ENCODE results near the gene FXYD3. TPM values are rescaled to one million over a fixed set of nuclear protein-coding genes. Genes with fewer than 3 reads are reported as not detected.

FXYD3 gene
- total and polyA plus RNA-seq, 2 of the 13 experiments (the other 11 are each of a cell fraction or from before 2014, with no cell fraction given) = 4.9 TPM; not detected in 1

GRCh38 chr19:35100588-35101533 lies 14.8 kb upstream of the FXYD3 start (continued):
- peak; percentile 15; the same call in 1 of the 2 replicates for TF ChIP-seq CTCF (CRISPR knock-in tag; IDR thresholded peaks at IDR 0.05)
- peak; percentile 32; the same call in 1 of the 2 replicates for TF ChIP-seq MAX (IDR thresholded peaks at IDR 0.05)
- TF ChIP-seq TEAD3 (CRISPR knock-in tag; optimal IDR thresholded peaks at IDR 0.05; ENCODE audit: borderline replicate concordance) = peak; percentile 45
- peak; percentile 47 for TF ChIP-seq BCL6 (CRISPR knock-in tag; IDR thresholded peaks at IDR 0.05)
- no peak for TF ChIP-seq LCORL (IDR thresholded peaks at IDR 0.05)
- TF ChIP-seq LCORL (CRISPR knock-in tag; IDR thresholded peaks at IDR 0.05) = 0 out of 2 replicates have a peak, but pooled peaks have one; percentile 23
- peak; percentile 79 for TF ChIP-seq ZNF687 (CRISPR knock-in tag; IDR thresholded peaks at IDR 0.05)
- 0 out of 2 replicates have a peak, but pooled peaks have one; percentile 28 for TF ChIP-seq HOMEZ (CRISPR knock-in tag; IDR thresholded peaks at IDR 0.05; ENCODE audit: low read depth)
- no peak for TF ChIP-seq ZNF577 (CRISPR knock-in tag; IDR thresholded peaks at IDR 0.05; ENCODE audit: borderline replicate concordance, low read depth)
- TF ChIP-seq HNF4G (IDR thresholded peaks at IDR 0.05; ENCODE audit: borderline replicate concordance, low read depth, low read length) = no peak
- TF ChIP-seq HNF4G (CRISPR knock-in tag; IDR thresholded peaks at IDR 0.05; ENCODE audit: borderline replicate concordance, low read depth) = peak; percentile 23; the same call in 1 of the 2 replicates
- no peak for TF ChIP-seq ZNF234 (CRISPR knock-in tag; conservative IDR thresholded peaks at IDR 0.05)
- 0 out of 2 replicates have a peak, but pooled peaks have one; percentile 58 for TF ChIP-seq ZFP37 (CRISPR knock-in tag; IDR thresholded peaks at IDR 0.05; ENCODE audit: borderline replicate concordance)
- peak; percentile 49; the same call in 1 of the 2 replicates for TF ChIP-seq SAP130 (CRISPR knock-in tag; IDR thresholded peaks at IDR 0.05; ENCODE audit: low read depth)
- TF ChIP-seq ELF3 (CRISPR knock-in tag; IDR thresholded peaks at IDR 0.05) = 0 out of 2 replicates have a peak, but pooled peaks have one; percentile 33
- peak; percentile 5; the same call in 1 of the 2 replicates for TF ChIP-seq HNF4A (CRISPR knock-in tag; IDR thresholded peaks at IDR 0.05)
- no peak for TF ChIP-seq ZNF841 (CRISPR knock-in tag; IDR thresholded peaks at IDR 0.05; ENCODE audit: borderline replicate concordance)
- TF ChIP-seq HNF1B (CRISPR knock-in tag; IDR thresholded peaks at IDR 0.05) = peak; percentile 54; the same call in 1 of the 2 replicates
- TF ChIP-seq DNMT1 (CRISPR knock-in tag; IDR thresholded peaks at IDR 0.05) = no peak
